SH-SY5Y (cell line): ENCODE data around the gene ABR.

Source experiments
- GATA2 ChIP-seq: IDR thresholded peaks from 2 replicates; pipeline ENCODE4 v1.6.1; 2011; ENCODE audit warnings: mild to moderate bottlenecking, low read depth, low read length
- GATA3 ChIP-seq: IDR thresholded peaks from 2 replicates; pipeline ENCODE4 v1.6.1; 2011; ENCODE audit warnings: low read depth, mild to moderate bottlenecking, low read length, moderate library complexity

DNA sequence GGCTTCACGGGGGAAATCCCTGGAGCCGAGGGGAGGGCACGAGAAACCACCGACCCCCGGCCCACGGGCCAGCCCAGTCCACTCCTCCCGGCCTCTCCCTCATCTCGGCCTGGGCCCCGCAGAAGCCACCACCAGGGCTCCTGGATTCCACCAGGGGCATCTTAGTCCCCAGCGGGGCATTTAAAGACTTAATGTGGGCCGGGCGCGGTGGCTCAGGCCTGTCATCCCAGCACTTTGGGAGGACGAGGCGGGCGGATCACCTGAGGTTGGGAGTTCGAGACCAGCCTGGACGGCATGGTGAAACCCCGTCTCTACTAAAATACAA, 24.1 kb upstream of the ABR start:
- TF ChIP-seq GATA3 (no peak), GATA2 (no peak)
